IPS-20b (cell line): Measurements from ENCODE around the gene ZMAT5.

Experiments
- H3K27ac ChIP-seq: one replicate; pipeline ENCODE4 v1.5.1; 2013; ENCODE audit warnings: low read length
- H3K27me3 ChIP-seq: 2 replicates; pipeline ENCODE4 v1.6.1; 2013; ENCODE audit warnings: mild to moderate bottlenecking, low read length, inconsistent platforms; ENCODE audit not compliant: insufficient read depth
- H3K36me3 ChIP-seq: 2 replicates; pipeline ENCODE4 v1.6.1; 2013; ENCODE audit warnings: low read depth, mild to moderate bottlenecking, inconsistent platforms, low read length, moderate library complexity; ENCODE audit not compliant: insufficient read depth
- H3K4me1 ChIP-seq: 2 replicates; pipeline ENCODE4 v1.6.1; 2013; ENCODE audit warnings: mild to moderate bottlenecking, control low read depth, inconsistent platforms, low read length, moderate library complexity; ENCODE audit not compliant: insufficient read depth
- H3K4me3 ChIP-seq: 2 replicates; pipeline ENCODE4 v1.5.1; 2013; ENCODE audit warnings: mild to moderate bottlenecking, low read length, inconsistent platforms
- H3K9ac ChIP-seq: 2 replicates; pipeline ENCODE4 v1.6.1; 2013; ENCODE audit warnings: low read depth, mild to moderate bottlenecking, inconsistent platforms, low read length, moderate library complexity
- H3K9me3 ChIP-seq: 2 replicates; pipeline ENCODE4 v1.6.1; 2013; ENCODE audit warnings: mild to moderate bottlenecking, low read depth, low read length, inconsistent platforms; ENCODE audit not compliant: insufficient read depth

ZMAT5 gene

GRCh38 chr22:29801796-29802195 lies 35.0 kb upstream of the ZMAT5 start:
- Histone ChIP-seq H3K4me1 (0 out of 2 replicates have a peak, but pooled peaks cover 5% of the 10 kb centered on the region), H3K27ac (no peak overlapping the region), H3K9ac (no peak overlapping the region), H3K9me3 (no peaks in the 10 kb centered on the region), H3K4me3 (no peak overlapping the region), H3K36me3 (peaks cover 72% of the 10 kb centered on the region), H3K27me3 (no peaks in the 10 kb centered on the region)

- no peaks in the 10 kb centered on the region for H3K27me3 ChIP-seq
- no peak overlapping the region for H3K4me3 ChIP-seq
- H3K9ac ChIP-seq, result no peak overlapping the region
- peaks cover 66% of the 10 kb centered on the region for H3K36me3 ChIP-seq
- H3K4me1 ChIP-seq, result 0 out of 2 replicates have a peak, but pooled peaks cover 5% of the 10 kb centered on the region
- no peaks in the 10 kb centered on the region for H3K9me3 ChIP-seq
- H3K27ac ChIP-seq, result no peak overlapping the region
Observed at GRCh38 chr22:29801153-29801552, 34.3 kb upstream of the ZMAT5 start.

GRCh38 chr22:29799217-29799680 lies 32.4 kb upstream of the ZMAT5 start:
- no peaks in the 10 kb centered on the region for H3K9me3 ChIP-seq
- H3K4me3 ChIP-seq, result no peak overlapping the region
- H3K27me3 ChIP-seq, result no peaks in the 10 kb centered on the region
- no peak overlapping the region for H3K27ac ChIP-seq
- 0 out of 2 replicates have a peak, but pooled peaks cover 5% of the 10 kb centered on the region for H3K4me1 ChIP-seq
- H3K36me3 ChIP-seq, result peaks cover 54% of the 10 kb centered on the region
- H3K9ac ChIP-seq, result no peak overlapping the region

- Histone ChIP-seq H3K9ac (no peak overlapping the region), H3K4me3 (no peak overlapping the region), H3K9me3 (no peaks in the 10 kb centered on the region), H3K27ac (no peak overlapping the region), H3K36me3 (peaks cover 50% of the 10 kb centered on the region), H3K27me3 (no peaks in the 10 kb centered on the region), H3K4me1 (0 out of 2 replicates have a peak, but pooled peaks cover 5% of the 10 kb centered on the region)
Observed at GRCh38 chr22:29798801-29799200, 32.0 kb upstream of the ZMAT5 start.

- H3K9me3 ChIP-seq, result no peaks in the 10 kb centered on the region
- no peaks in the 10 kb centered on the region for H3K27me3 ChIP-seq
- peaks cover 47% of the 10 kb centered on the region for H3K36me3 ChIP-seq
- no peak overlapping the region for H3K27ac ChIP-seq
- 0 out of 2 replicates have a peak, but pooled peaks cover 5% of the 10 kb centered on the region for H3K4me1 ChIP-seq
- no peak overlapping the region for H3K4me3 ChIP-seq
- H3K9ac ChIP-seq, result no peak overlapping the region
Observed at GRCh38 chr22:29798318-29798717, 31.5 kb upstream of the ZMAT5 start.

GRCh38 chr22:29797351-29797750 lies 30.5 kb upstream of the ZMAT5 start:
- Histone ChIP-seq H3K9ac (no peak overlapping the region), H3K4me3 (no peak overlapping the region), H3K36me3 (peaks cover 55% of the 10 kb centered on the region), H3K9me3 (no peaks in the 10 kb centered on the region), H3K4me1 (0 out of 2 replicates have a peak, but pooled peaks cover 5% of the 10 kb centered on the region), H3K27ac (no peak overlapping the region), H3K27me3 (no peaks in the 10 kb centered on the region)

- peaks cover 57% of the 10 kb centered on the region for H3K36me3 ChIP-seq
Observed at GRCh38 chr22:29795663-29796062, 28.9 kb upstream of the ZMAT5 start.

GRCh38 chr22:29793396-29793795 lies 26.6 kb upstream of the ZMAT5 start:
- no peak overlapping the region for H3K9ac ChIP-seq
- no peaks in the 10 kb centered on the region for H3K27me3 ChIP-seq
- H3K27ac ChIP-seq, result no peak overlapping the region
- no peaks in the 10 kb centered on the region for H3K9me3 ChIP-seq
- H3K4me1 ChIP-seq, result no peaks in the 10 kb centered on the region
- peaks cover 57% of the 10 kb centered on the region for H3K36me3 ChIP-seq
- no peak overlapping the region for H3K4me3 ChIP-seq

More at GRCh38 chr22:29795663-29796062, 28.9 kb upstream of the ZMAT5 start:
- Histone ChIP-seq H3K4me3 (no peak overlapping the region), H3K27me3 (no peaks in the 10 kb centered on the region), H3K9me3 (no peaks in the 10 kb centered on the region), H3K27ac (no peak overlapping the region), H3K4me1 (no peaks in the 10 kb centered on the region), H3K9ac (no peak overlapping the region)

- H3K36me3 ChIP-seq, result peaks cover 55% of the 10 kb centered on the region
Observed at GRCh38 chr22:29790061-29790460, 23.3 kb upstream of the ZMAT5 start.

GRCh38 chr22:29788339-29789279 lies 21.8 kb upstream of the ZMAT5 start:
- no peak overlapping the region for H3K9ac ChIP-seq
- H3K9me3 ChIP-seq, result no peaks in the 10 kb centered on the region
- H3K4me1 ChIP-seq, result peaks cover 6% of the 10 kb centered on the region; the same call in 1 of the 2 replicates
- no peaks in the 10 kb centered on the region for H3K27me3 ChIP-seq
- no peak overlapping the region for H3K4me3 ChIP-seq
- H3K36me3 ChIP-seq, result peaks cover 49% of the 10 kb centered on the region
- H3K27ac ChIP-seq, result no peak overlapping the region

More at GRCh38 chr22:29790061-29790460, 23.3 kb upstream of the ZMAT5 start:
- H3K4me3 ChIP-seq, result no peak overlapping the region
- H3K9ac ChIP-seq, result no peak overlapping the region
- no peaks in the 10 kb centered on the region for H3K9me3 ChIP-seq
- no peak overlapping the region for H3K27ac ChIP-seq
- H3K4me1 ChIP-seq, result peaks cover 6% of the 10 kb centered on the region; the same call in 1 of the 2 replicates
- no peaks in the 10 kb centered on the region for H3K27me3 ChIP-seq

GRCh38 chr22:29787371-29787980 lies 20.7 kb upstream of the ZMAT5 start:
- H3K9me3 ChIP-seq, result no peaks in the 10 kb centered on the region
- H3K27ac ChIP-seq, result no peak overlapping the region
- H3K4me1 ChIP-seq, result peaks cover 6% of the 10 kb centered on the region; the same call in 1 of the 2 replicates
- H3K9ac ChIP-seq, result no peak overlapping the region
- no peak overlapping the region for H3K4me3 ChIP-seq
- H3K27me3 ChIP-seq, result no peaks in the 10 kb centered on the region
- H3K36me3 ChIP-seq, result peaks cover 38% of the 10 kb centered on the region
